HEK293 (cell line): ENCODE data around the gene RELCH.

Source experiments
- CTCF ChIA-PET: fragments of 350-600 bp; formaldehyde crosslinking; extraction: SDS; loops from one replicate; lab custom pipeline; 2021; ENCODE audit warnings: antibody characterized with exemption; lab: Yijun Ruan, JAX
- POLR2A ChIA-PET: fragments of 300-600 bp; formaldehyde crosslinking; extraction: SDS; loops from one replicate; lab custom pipeline; 2020; ENCODE audit warnings: antibody characterized with exemption, inconsistent platforms; lab: Yijun Ruan, JAX
- H3K27ac ChIP-seq: fragments of 200-500 bp; sonication (Bioruptor generic); 2 replicates; pipeline ENCODE4 v1.5.1; 2014; ENCODE audit warnings: low read depth, low read length, control low read depth, inconsistent platforms; ENCODE audit errors: extremely low read depth
- H3K36me3 ChIP-seq, 2 experiments: fragments of 200-500 bp in 1 of 2; sonication (Bioruptor generic) in 1 of 2; 1 replicate in 1 of 2; 2 replicates in 1 of 2; pipeline ENCODE4 v1.5.1; 2014 to 2017; ENCODE audit warnings: inconsistent platforms in 2 of 2, low read length in 2 of 2; ENCODE audit not compliant: control insufficient read depth in 2 of 2, insufficient read depth in 1 of 2
- H3K4me1 ChIP-seq: fragments of 200-500 bp; sonication (Bioruptor generic); 2 replicates; pipeline ENCODE4 v1.5.1; 2014; ENCODE audit warnings: mild to moderate bottlenecking, low read length, inconsistent platforms; ENCODE audit not compliant: control insufficient read depth, insufficient read depth
- H3K4me3 ChIP-seq: 2 replicates; pipeline ENCODE4 v1.5.1; 2011; ENCODE audit warnings: low read depth, mild to moderate bottlenecking, control low read depth, low read length, moderate library complexity
- H3K9me3 ChIP-seq: fragments of 200-500 bp; sonication (Bioruptor generic); 2 replicates; pipeline ENCODE4 v1.5.1; 2014; ENCODE audit warnings: low read depth, low read length, inconsistent platforms; ENCODE audit not compliant: control insufficient read depth, insufficient read depth
- HOXA7 ChIP-seq: sonication (generic); formaldehyde crosslinking; IDR thresholded peaks from 2 replicates; pipeline ENCODE4 v1.8.1; 2022; ENCODE audit warnings: missing genetic modification reagents, borderline replicate concordance
- KLF17 ChIP-seq: fragments of 450-650 bp; formaldehyde crosslinking; IDR thresholded peaks from 2 replicates; pipeline ENCODE4 v1.5.1; 2016; ENCODE audit warnings: missing biosample characterization, missing genetic modification characterization
- PBX3 ChIP-seq: sonication (generic); formaldehyde crosslinking; IDR thresholded peaks from 2 replicates; pipeline ENCODE4 v1.8.1; 2022; ENCODE audit warnings: mild to moderate bottlenecking, moderate library complexity, missing genetic modification reagents
- PRDM10 ChIP-seq: fragments of 450-650 bp; formaldehyde crosslinking; IDR thresholded peaks from 2 replicates; pipeline ENCODE4 v1.5.1; 2016; ENCODE audit warnings: missing biosample characterization, missing genetic modification characterization
- PRDM6 ChIP-seq: fragments of 450-650 bp; formaldehyde crosslinking; IDR thresholded peaks from 2 replicates; pipeline ENCODE4 v1.5.1; 2017; ENCODE audit warnings: missing biosample characterization, missing genetic modification characterization
- TSHZ1 ChIP-seq: fragments of 450-650 bp; formaldehyde crosslinking; IDR thresholded peaks from 2 replicates; pipeline ENCODE4 v1.5.1; 2016; ENCODE audit warnings: missing biosample characterization, missing genetic modification characterization, borderline replicate concordance
- ZBTB48 ChIP-seq: fragments of 450-650 bp; formaldehyde crosslinking; IDR thresholded peaks from 2 replicates; pipeline ENCODE4 v1.5.1; 2016; ENCODE audit warnings: missing biosample characterization, missing genetic modification characterization
- ZBTB7A ChIP-seq: fragments of 450-650 bp; formaldehyde crosslinking; IDR thresholded peaks from 2 replicates; pipeline ENCODE4 v1.5.1; 2016; ENCODE audit warnings: low read depth, missing biosample characterization, missing genetic modification characterization
- ZIC2 ChIP-seq: fragments of 450-650 bp; formaldehyde crosslinking; IDR thresholded peaks from 2 replicates; pipeline ENCODE4 v1.5.1; 2016; ENCODE audit warnings: missing biosample characterization, missing genetic modification characterization
- ZNF26 ChIP-seq: fragments of 450-650 bp; formaldehyde crosslinking; IDR thresholded peaks from 2 replicates; pipeline ENCODE4 v1.5.1; 2016; ENCODE audit warnings: missing biosample characterization, missing genetic modification characterization
- ZNF391 ChIP-seq: fragments of 450-650 bp; formaldehyde crosslinking; IDR thresholded peaks from 2 replicates; pipeline ENCODE4 v1.5.1; 2016; ENCODE audit warnings: low read depth, missing biosample characterization, missing genetic modification characterization, borderline replicate concordance
- ZNF548 ChIP-seq: fragments of 450-650 bp; formaldehyde crosslinking; IDR thresholded peaks from 2 replicates; pipeline ENCODE4 v1.5.1; 2016; ENCODE audit warnings: missing biosample characterization, missing genetic modification characterization
- ZNF561 ChIP-seq: fragments of 450-650 bp; IDR thresholded peaks from 2 replicates; pipeline ENCODE4 v1.5.1; 2018; ENCODE audit warnings: missing biosample characterization, missing genetic modification characterization, borderline replicate concordance
- ZNF670 ChIP-seq: fragments of 450-650 bp; formaldehyde crosslinking; IDR thresholded peaks from 2 replicates; pipeline ENCODE4 v1.5.1; 2016; ENCODE audit warnings: missing biosample characterization, missing genetic modification characterization, low read depth
- ZNF76 ChIP-seq: fragments of 450-650 bp; formaldehyde crosslinking; IDR thresholded peaks from 2 replicates; pipeline ENCODE4; 2016; ENCODE audit warnings: low read depth, missing biosample characterization, missing genetic modification characterization, borderline replicate concordance

RELCH gene

GRCh38 chr18:62198259-62198658, 11.2 kb downstream of the RELCH start (continued):
- TF ChIP-seq TSHZ1: no peak
- no peak for TF ChIP-seq PRDM6 (tag by site-specific recombination)
- TF ChIP-seq ZNF670: no peak
- TF ChIP-seq HOXA7 (CRISPR knock-in tag): no peak

GRCh38 chr18:62199629-62200028, 12.6 kb downstream of the RELCH start:
- POLR2A ChIA-PET: interaction anchor here (3.7 kb wide), 1 partner anchor 13 kb away, joined by 23 read pairs; the partner anchor contains the start of genes PIGN and RELCH
- CTCF ChIA-PET: interaction anchor here (0.5 to 4.5 kb wide), 5 partner anchors 8 to 1304 kb away, joined by 3 to 19 read pairs (median 4); no protein-coding TSS in a partner anchor
- Histone ChIP-seq H3K27ac (no peak overlapping the region), H3K9me3 (no peaks in the 10 kb centered on the region), H3K4me1 (peaks cover 10% of the 10 kb centered on the region), H3K4me3 (no peak overlapping the region), H3K36me3 (no peaks in the 10 kb centered on the region; a peak in 1 of 3 replicates)
- TF ChIP-seq ZNF561 (tag by site-specific recombination): no peak
- TF ChIP-seq PBX3 (CRISPR knock-in tag): no peak
- no peak for TF ChIP-seq ZIC2 (tag by site-specific recombination)
- no peak for TF ChIP-seq PRDM6 (tag by site-specific recombination)
- TF ChIP-seq ZBTB48 (tag by site-specific recombination): no peak
- TF ChIP-seq KLF17: no peak
- no peak for TF ChIP-seq ZNF548 (tag by site-specific recombination)
- no peak for TF ChIP-seq ZNF26 (tag by site-specific recombination)
- TF ChIP-seq ZNF76 (tag by site-specific recombination): no peak
- no peak for TF ChIP-seq ZBTB7A (tag by site-specific recombination)
- TF ChIP-seq ZNF391: no peak
- no peak for TF ChIP-seq PRDM10 (tag by site-specific recombination)
